PC-3 (cell line): ENCODE results near the gene GATA6. TPM values are rescaled to one million over a fixed set of nuclear protein-coding genes. Genes with fewer than 3 reads are reported as not detected.

Source experiments
- ATAC-seq: fragments of 200-7000 bp; cut with Tn5 transposase; 2 replicates; pipeline ENCODE4 v1.9.1; 2020; ENCODE audit warnings: mild to moderate bottlenecking, moderate library complexity
- BruUV-seq: library from RNA; stranded (reverse); fragments of 400-500 nt; replicated peaks from 2 replicates; lab custom pipeline; 2021; lab: Mats Ljungman, UMichigan
- CTCF ChIA-PET: fragments of 300-600 bp; sonication (Branson Sonifier 250); formaldehyde crosslinking; loops from one replicate; lab custom pipeline; 2022; ENCODE audit warnings: antibody characterized with exemption; lab: Charles Lee
- POLR2A ChIA-PET: fragments of 300-600 bp; sonication (Branson Sonifier 250); formaldehyde crosslinking; loops from one replicate; lab custom pipeline; 2022; ENCODE audit warnings: antibody characterized with exemption; ENCODE audit not compliant: unreplicated experiment; lab: Charles Lee
- DNase-seq: peaks from one replicate; pipeline ENCODE4 v3.0.0-alpha.2; 2015
- H2AFZ ChIP-seq: fragments of 300-600 bp; sonication (generic); 2 replicates; pipeline ENCODE4 v1.6.0; 2016; ENCODE audit warnings: antibody characterized with exemption, low read length
- H3F3A ChIP-seq: fragments of 300-600 bp; sonication (generic); one replicate; pipeline ENCODE4 v1.6.0; 2017; ENCODE audit warnings: antibody characterized with exemption, low read length, control low read depth, mild to moderate bottlenecking; ENCODE audit not compliant: unreplicated experiment
- H3K27ac ChIP-seq: fragments of 300-600 bp; sonication (generic); 2 replicates; pipeline ENCODE4 v1.5.1; 2016; ENCODE audit warnings: mild to moderate bottlenecking, low read length
- H3K27me3 ChIP-seq: fragments of 300-600 bp; sonication (generic); 2 replicates; pipeline ENCODE4 v1.6.1; 2016; ENCODE audit warnings: low read length, mixed read lengths
- H3K36me3 ChIP-seq: fragments of 300-600 bp; sonication (generic); 2 replicates; pipeline ENCODE4 v1.6.1; 2016; ENCODE audit warnings: low read depth, mixed run types, low read length, mixed read lengths
- H3K4me1 ChIP-seq: fragments of 300-600 bp; sonication (generic); 2 replicates; pipeline ENCODE4 v1.5.1; 2016; ENCODE audit warnings: low read length; ENCODE audit not compliant: insufficient read depth
- H3K4me2 ChIP-seq: fragments of 300-600 bp; sonication (generic); 2 replicates; pipeline ENCODE4 v1.6.0; 2016; ENCODE audit warnings: low read length
- H3K4me3 ChIP-seq: fragments of 300-600 bp; sonication (generic); 2 replicates; pipeline ENCODE4 v1.5.1; 2016; ENCODE audit warnings: mild to moderate bottlenecking, low read length, mixed read lengths
- H3K79me2 ChIP-seq: fragments of 300-600 bp; sonication (generic); 2 replicates; pipeline ENCODE4 v1.6.1; 2017; ENCODE audit warnings: low read length, mixed read lengths
- H3K9ac ChIP-seq: fragments of 300-600 bp; sonication (generic); 2 replicates; pipeline ENCODE4 v1.6.0; 2016; ENCODE audit warnings: mild to moderate bottlenecking, low read length
- H3K9me2 ChIP-seq: fragments of 300-600 bp; sonication (generic); replicated peaks from 2 replicates; pipeline ENCODE4 v1.6.1; 2016; ENCODE audit warnings: mixed run types, low read length, mixed read lengths
- H3K9me3 ChIP-seq: fragments of 300-600 bp; sonication (generic); 2 replicates; pipeline ENCODE4 v1.6.1; 2016; ENCODE audit warnings: low read length, mixed read lengths
- H4K20me1 ChIP-seq: fragments of 300-600 bp; sonication (generic); 2 replicates; pipeline ENCODE4 v1.6.1; 2016; ENCODE audit warnings: low read length, mixed read lengths
- EZH2 ChIP-seq: fragments of 300-600 bp; sonication (generic); IDR thresholded peaks from one replicate; pipeline ENCODE4 v1.6.1; 2017; ENCODE audit warnings: antibody characterized with exemption, mild to moderate bottlenecking, low read length; ENCODE audit not compliant: unreplicated experiment
- EZH2phosphoT487 ChIP-seq: fragments of 300-600 bp; sonication (generic); IDR thresholded peaks from 2 replicates; pipeline ENCODE4 v1.6.1; 2018; ENCODE audit warnings: mild to moderate bottlenecking, antibody characterized with exemption, low read length, borderline replicate concordance
- intact Hi-C: fragments of 100-400 bp; cut with micrococcal nuclease; formaldehyde crosslinking; loops from 2 replicates; pipeline ENCODE4 v1.9.0; 2023
- total RNA-seq: library from RNA; depleted of rRNA; stranded (reverse); fragments of >200 nt; gene quantifications from 2 replicates; pipeline ENCODE4 v1.2.3, GENCODE V29; 2014
- TF ChIP-seq, protein P1 (sequence below): fragments of 300-600 bp; sonication (generic); conservative IDR thresholded peaks from 2 replicates; pipeline ENCODE4 v1.5.1; 2017; ENCODE audit warnings: antibody characterized with exemption, low read depth, mild to moderate bottlenecking, low read length

Gene GATA6
- total RNA-seq, 1 experiment from 2014 or later, result 19.4 TPM

DNA sequence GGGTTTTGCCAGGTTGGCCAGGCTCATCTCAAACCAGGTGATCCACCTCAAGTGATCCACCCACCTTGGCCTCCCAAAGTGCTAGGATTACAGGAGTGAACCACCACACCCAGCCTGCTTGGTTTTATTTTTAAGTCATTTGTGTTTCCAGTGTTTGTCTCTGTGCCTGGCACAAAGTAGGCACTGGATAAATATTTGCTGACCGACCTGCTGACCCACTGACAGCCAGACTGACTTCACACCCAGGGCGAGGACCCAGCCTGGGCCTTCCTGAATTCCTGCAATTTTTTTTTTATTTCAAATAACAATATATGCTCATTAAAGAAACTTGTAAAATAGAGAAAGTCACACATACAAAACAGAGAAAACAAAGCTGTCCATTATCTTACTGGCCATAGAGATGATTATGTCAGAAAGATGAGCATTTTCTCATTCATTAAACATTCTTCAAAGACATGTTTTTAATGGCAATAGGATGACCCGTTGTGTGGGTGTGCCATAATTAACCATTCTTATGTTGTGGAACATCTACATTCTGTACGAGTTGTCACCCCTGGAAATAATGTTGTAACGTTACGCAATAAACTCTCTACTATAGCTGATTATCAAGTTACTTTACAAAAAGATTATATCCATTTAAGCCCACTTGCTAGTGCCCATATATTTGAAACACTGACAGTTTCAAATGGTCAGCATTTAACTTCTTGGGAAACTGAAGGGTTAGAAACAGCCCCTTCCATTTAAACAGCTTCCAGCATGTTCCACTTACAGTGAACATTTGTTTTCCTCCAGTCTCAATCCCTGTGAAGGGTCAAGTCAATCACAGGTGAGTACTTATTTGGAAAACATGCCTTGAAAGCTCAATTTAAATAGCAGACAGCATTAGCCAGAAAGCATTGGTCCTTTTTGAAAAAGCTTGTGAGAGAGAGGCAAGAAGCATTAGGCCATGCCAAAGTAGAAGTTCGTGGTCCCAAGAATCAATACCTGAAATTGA, 25.7 kb upstream of the GATA6 start:
- H4K20me1 ChIP-seq, result no peaks in the 10 kb centered on the region
- no peaks in the 10 kb centered on the region for H3K9me3 ChIP-seq
- no TSS peak for BruUV-seq
- H3K9me2 ChIP-seq, result no peaks in the 10 kb centered on the region
- no peaks in the 10 kb centered on the region for H3K79me2 ChIP-seq
- TF ChIP-seq, protein P1, sequence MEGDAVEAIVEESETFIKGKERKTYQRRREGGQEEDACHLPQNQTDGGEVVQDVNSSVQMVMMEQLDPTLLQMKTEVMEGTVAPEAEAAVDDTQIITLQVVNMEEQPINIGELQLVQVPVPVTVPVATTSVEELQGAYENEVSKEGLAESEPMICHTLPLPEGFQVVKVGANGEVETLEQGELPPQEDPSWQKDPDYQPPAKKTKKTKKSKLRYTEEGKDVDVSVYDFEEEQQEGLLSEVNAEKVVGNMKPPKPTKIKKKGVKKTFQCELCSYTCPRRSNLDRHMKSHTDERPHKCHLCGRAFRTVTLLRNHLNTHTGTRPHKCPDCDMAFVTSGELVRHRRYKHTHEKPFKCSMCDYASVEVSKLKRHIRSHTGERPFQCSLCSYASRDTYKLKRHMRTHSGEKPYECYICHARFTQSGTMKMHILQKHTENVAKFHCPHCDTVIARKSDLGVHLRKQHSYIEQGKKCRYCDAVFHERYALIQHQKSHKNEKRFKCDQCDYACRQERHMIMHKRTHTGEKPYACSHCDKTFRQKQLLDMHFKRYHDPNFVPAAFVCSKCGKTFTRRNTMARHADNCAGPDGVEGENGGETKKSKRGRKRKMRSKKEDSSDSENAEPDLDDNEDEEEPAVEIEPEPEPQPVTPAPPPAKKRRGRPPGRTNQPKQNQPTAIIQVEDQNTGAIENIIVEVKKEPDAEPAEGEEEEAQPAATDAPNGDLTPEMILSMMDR, result no peak
- TF ChIP-seq EZH2 (no peak), EZH2phosphoT487 (no peak)
- ChIA-PET POLR2A (interaction anchor here (0.6 kb wide), 1 partner anchor 870 kb away, joined by 6 read pairs; no protein-coding TSS in a partner anchor), CTCF (no interaction called here)
- H3K9ac ChIP-seq, result no peak overlapping the region
- H3K27ac ChIP-seq, result no peak overlapping the region
- H3K4me2 ChIP-seq, result no peak overlapping the region
- no peaks in the 10 kb centered on the region for H3K4me1 ChIP-seq
- no peak for ATAC-seq
- no peak overlapping the region for H3K4me3 ChIP-seq
- intact Hi-C loops, result no loop called here
- H3F3A ChIP-seq, result no peaks in the 10 kb centered on the region
- no peaks in the 10 kb centered on the region for H3K27me3 ChIP-seq
- no peak overlapping the region for H2AFZ ChIP-seq
- H3K36me3 ChIP-seq, result no peaks in the 10 kb centered on the region
- no peak for DNase-seq

DNA sequence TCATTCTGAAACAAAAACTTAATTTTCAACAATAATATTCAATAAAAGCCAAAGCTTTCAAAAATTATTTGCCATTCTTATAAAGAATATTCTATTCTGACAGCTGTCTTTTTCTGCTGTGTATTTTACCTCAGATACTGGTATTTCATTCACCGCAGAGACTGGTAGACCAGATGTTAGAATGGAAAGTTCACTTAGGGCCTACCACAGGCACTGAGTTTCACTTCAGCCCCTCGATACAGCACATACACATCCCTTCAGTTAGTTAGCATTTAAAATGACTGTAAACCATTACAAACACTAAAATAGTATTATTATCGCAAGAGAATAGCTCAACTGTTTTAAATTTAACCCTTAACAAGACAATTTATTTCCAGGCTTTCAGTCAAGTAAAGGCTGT, 24.2 kb upstream of the GATA6 start:
- no peaks in the 10 kb centered on the region for H3K9me2 ChIP-seq
- no TSS peak for BruUV-seq
- no peak overlapping the region for H3K4me2 ChIP-seq
- no peaks in the 10 kb centered on the region for H3K36me3 ChIP-seq
- ATAC-seq (no peak), DNase-seq (no peak)
- no peaks in the 10 kb centered on the region for H4K20me1 ChIP-seq
- no peak overlapping the region for H3K27ac ChIP-seq
- H3K27me3 ChIP-seq, result no peaks in the 10 kb centered on the region
- intact Hi-C loops, result no loop called here
- H3K4me3 ChIP-seq, result no peak overlapping the region
- ChIA-PET CTCF (no interaction called here), POLR2A (no interaction called here)
- H2AFZ ChIP-seq, result no peak overlapping the region
- H3K9me3 ChIP-seq, result no peaks in the 10 kb centered on the region
- no peak overlapping the region for H3K9ac ChIP-seq
- TF ChIP-seq, protein P1, result no peak
- TF ChIP-seq EZH2, result no peak
- no peak for TF ChIP-seq EZH2phosphoT487
- H3F3A ChIP-seq, result no peaks in the 10 kb centered on the region
- no peaks in the 10 kb centered on the region for H3K4me1 ChIP-seq
- no peaks in the 10 kb centered on the region for H3K79me2 ChIP-seq

DNA sequence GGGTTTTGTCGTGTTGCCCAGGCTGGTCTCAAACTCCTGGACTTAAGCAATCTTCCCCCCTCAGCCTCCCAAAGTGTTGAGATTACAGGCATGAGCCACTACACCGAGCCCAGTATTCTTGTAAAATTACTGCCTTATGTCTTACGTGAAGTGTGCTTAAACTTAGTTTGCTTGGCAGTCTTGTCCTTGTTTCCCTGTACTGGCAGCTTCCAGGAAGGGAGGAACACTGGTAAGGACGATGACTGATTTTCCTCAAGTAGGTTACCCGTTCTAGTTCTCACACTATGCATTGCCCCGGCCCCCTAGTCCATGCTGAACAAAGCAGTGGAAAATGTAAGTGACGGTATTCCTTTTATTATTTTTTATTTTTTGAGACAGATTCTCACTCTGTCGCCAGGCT, 19.7 kb upstream of the GATA6 start:
- no peak for ATAC-seq
- intact Hi-C loops, result no loop called here
- Histone ChIP-seq H3K27me3 (no peaks in the 10 kb centered on the region), H3K4me3 (no peak overlapping the region), H2AFZ (no peak overlapping the region), H3K27ac (no peak overlapping the region), H4K20me1 (no peaks in the 10 kb centered on the region), H3K79me2 (no peaks in the 10 kb centered on the region), H3K4me1 (no peaks in the 10 kb centered on the region), H3K4me2 (no peak overlapping the region), H3F3A (no peaks in the 10 kb centered on the region), H3K9me3 (no peaks in the 10 kb centered on the region), H3K9me2 (no peaks in the 10 kb centered on the region), H3K36me3 (no peaks in the 10 kb centered on the region), H3K9ac (no peak overlapping the region)
- no peak for DNase-seq
- CTCF ChIA-PET, result no interaction called here
- TF ChIP-seq EZH2phosphoT487 (no peak), EZH2 (no peak)
- TF ChIP-seq, protein P1, result no peak
- POLR2A ChIA-PET, result no interaction called here
- BruUV-seq, result no TSS peak
